Dendritic cell treated with granulocyte-macrophage colony-stimulating factor and Interleukin-4, amounts not matched to agents 40 ng/mL and 50 ng/mL, for 4 days (primary cell): ENCODE data around the gene XPNPEP2.

Source experiments
- H3K27ac Mint-ChIP-seq: one replicate; pipeline ENCODE4 v1.8.0; 2022; ENCODE audit warnings: mild to moderate bottlenecking, mixed read lengths
- H3K27me3 Mint-ChIP-seq: one replicate; pipeline ENCODE4 v1.8.0; 2022; ENCODE audit warnings: mild to moderate bottlenecking, mixed read lengths
- H3K36me3 Mint-ChIP-seq: one replicate; pipeline ENCODE4 v1.8.0; 2022; ENCODE audit warnings: low read depth, mixed read lengths
- H3K4me1 Mint-ChIP-seq: one replicate; pipeline ENCODE4 v1.8.0; 2022; ENCODE audit warnings: low read depth, mixed read lengths
- H3K4me3 Mint-ChIP-seq: one replicate; pipeline ENCODE4 v1.8.0; 2022; ENCODE audit warnings: mild to moderate bottlenecking, moderate library complexity, mixed read lengths
- H3K9me3 Mint-ChIP-seq: one replicate; pipeline ENCODE4 v1.8.0; 2022; ENCODE audit warnings: mixed read lengths
- intact Hi-C: fragments of 100-400 bp; cut with micrococcal nuclease; formaldehyde crosslinking; loops from one replicate; pipeline ENCODE4 v1.15.0; 2022

XPNPEP2 gene

GRCh38 chrX:129797251-129797906 is 58.6 kb downstream of the XPNPEP2 start:
- Mint-ChIP-seq H3K4me3 (no peak overlapping the region), H3K4me1 (peaks cover 65% of the 10 kb centered on the region), H3K9me3 (no peaks in the 10 kb centered on the region), H3K36me3 (peaks cover 50% of the 10 kb centered on the region), H3K27me3 (no peaks in the 10 kb centered on the region), H3K27ac (no peak overlapping the region)
- intact Hi-C loops: no loop called here

- intact Hi-C loops: loop anchor here (2.0 kb wide), 1 partner anchor 14 kb away; no protein-coding TSS in a partner anchor
- Mint-ChIP-seq H3K27ac (peak overlapping the region; percentile 79), H3K4me1 (peaks cover 55% of the 10 kb centered on the region), H3K4me3 (no peak overlapping the region), H3K27me3 (no peaks in the 10 kb centered on the region), H3K9me3 (no peaks in the 10 kb centered on the region), H3K36me3 (peaks cover 41% of the 10 kb centered on the region)
Observed at GRCh38 chrX:129798456-129798855, 59.7 kb downstream of the XPNPEP2 start.

- peak overlapping the region; percentile 79 for H3K27ac Mint-ChIP-seq
- peaks cover 40% of the 10 kb centered on the region for H3K36me3 Mint-ChIP-seq
- no peaks in the 10 kb centered on the region for H3K27me3 Mint-ChIP-seq
- H3K4me3 Mint-ChIP-seq: no peak overlapping the region
- peaks cover 51% of the 10 kb centered on the region for H3K4me1 Mint-ChIP-seq
- intact Hi-C loops: loop anchor here (2.0 kb wide), 1 partner anchor 14 kb away; no protein-coding TSS in a partner anchor
- H3K9me3 Mint-ChIP-seq: no peaks in the 10 kb centered on the region
Observed at GRCh38 chrX:129798888-129799287, 60.1 kb downstream of the XPNPEP2 start.

GRCh38 chrX:129800186-129800585 is 61.4 kb downstream of the XPNPEP2 start:
- Mint-ChIP-seq H3K27ac (no peak overlapping the region), H3K4me1 (peaks cover 43% of the 10 kb centered on the region), H3K36me3 (peaks cover 32% of the 10 kb centered on the region), H3K4me3 (no peak overlapping the region), H3K27me3 (no peaks in the 10 kb centered on the region), H3K9me3 (no peaks in the 10 kb centered on the region)
- intact Hi-C loops: no loop called here

GRCh38 chrX:129802863-129803262 is 64.1 kb downstream of the XPNPEP2 start:
- H3K27me3 Mint-ChIP-seq: no peaks in the 10 kb centered on the region
- H3K27ac Mint-ChIP-seq: no peak overlapping the region
- H3K9me3 Mint-ChIP-seq: no peaks in the 10 kb centered on the region
- peaks cover 25% of the 10 kb centered on the region for H3K4me1 Mint-ChIP-seq
- intact Hi-C loops: no loop called here
- no peak overlapping the region for H3K4me3 Mint-ChIP-seq
- H3K36me3 Mint-ChIP-seq: peaks cover 19% of the 10 kb centered on the region

GRCh38 chrX:129804806-129805205 is 66.0 kb downstream of the XPNPEP2 start:
- Mint-ChIP-seq H3K36me3 (peaks cover 19% of the 10 kb centered on the region), H3K27ac (peak overlapping the region; percentile 32), H3K4me1 (peaks cover 19% of the 10 kb centered on the region), H3K27me3 (no peaks in the 10 kb centered on the region), H3K4me3 (no peak overlapping the region), H3K9me3 (no peaks in the 10 kb centered on the region)
- intact Hi-C loops: no loop called here

- no peaks in the 10 kb centered on the region for H3K9me3 Mint-ChIP-seq
- no peak overlapping the region for H3K4me3 Mint-ChIP-seq
- H3K36me3 Mint-ChIP-seq: peaks cover 26% of the 10 kb centered on the region
- intact Hi-C loops: no loop called here
- H3K27me3 Mint-ChIP-seq: no peaks in the 10 kb centered on the region
- peaks cover 27% of the 10 kb centered on the region for H3K4me1 Mint-ChIP-seq
- H3K27ac Mint-ChIP-seq: peak overlapping the region; percentile 66
Observed at GRCh38 chrX:129808158-129808828, 69.5 kb downstream of the XPNPEP2 start.

GRCh38 chrX:129808829-129809796 is 70.3 kb downstream of the XPNPEP2 start:
- Mint-ChIP-seq H3K27me3 (no peaks in the 10 kb centered on the region), H3K36me3 (peaks cover 21% of the 10 kb centered on the region), H3K4me1 (peaks cover 35% of the 10 kb centered on the region), H3K27ac (peak overlapping the region; percentile 66), H3K9me3 (no peaks in the 10 kb centered on the region), H3K4me3 (peak overlapping the region; percentile 30)
- intact Hi-C loops: no loop called here

GRCh38 chrX:129813662-129814368 is 75.0 kb downstream of the XPNPEP2 start:
- Mint-ChIP-seq H3K4me1 (peaks cover 32% of the 10 kb centered on the region), H3K9me3 (no peaks in the 10 kb centered on the region), H3K27ac (no peak overlapping the region), H3K4me3 (no peak overlapping the region), H3K27me3 (no peaks in the 10 kb centered on the region), H3K36me3 (peaks cover 6% of the 10 kb centered on the region)
- intact Hi-C loops: loop anchor here (10.0 kb wide), 1 partner anchor 79 kb away; the partner anchor contains the start of gene XPNPEP2

GRCh38 chrX:129818123-129818522 is 79.3 kb downstream of the XPNPEP2 start:
- intact Hi-C loops: loop anchor here (10.0 kb wide), 1 partner anchor 83 kb away; the partner anchor contains the start of gene XPNPEP2
- H3K4me1 Mint-ChIP-seq: peaks cover 13% of the 10 kb centered on the region
- H3K27ac Mint-ChIP-seq: no peak overlapping the region
- H3K27me3 Mint-ChIP-seq: no peaks in the 10 kb centered on the region
- H3K9me3 Mint-ChIP-seq: no peaks in the 10 kb centered on the region
- no peak overlapping the region for H3K4me3 Mint-ChIP-seq
- no peaks in the 10 kb centered on the region for H3K36me3 Mint-ChIP-seq
